PFSK-1 (cell line): ENCODE measurements around the gene SPHK2.

ENCODE experiments used
- FOXP2 ChIP-seq: optimal IDR thresholded peaks from 2 replicates; pipeline ENCODE3; 2011; ENCODE audit warnings: borderline replicate concordance, control low read depth, inconsistent platforms; ENCODE audit not compliant: insufficient read depth; ENCODE audit errors: extremely low read length, extremely low read depth
- POLR2AphosphoS5 ChIP-seq: IDR thresholded peaks from 2 replicates; pipeline ENCODE4 v1.6.1; 2012; ENCODE audit warnings: low read depth, mild to moderate bottlenecking, control low read depth, low read length, moderate library complexity
- SIN3A ChIP-seq: IDR thresholded peaks from 2 replicates; pipeline ENCODE4 v1.6.1; 2012; ENCODE audit warnings: mild to moderate bottlenecking, low read length, moderate library complexity, borderline replicate concordance; ENCODE audit not compliant: insufficient read depth
- TAF1 ChIP-seq: IDR thresholded peaks from 2 replicates; pipeline ENCODE4 v1.6.1; 2012; ENCODE audit warnings: low read length, control low read depth, borderline replicate concordance; ENCODE audit not compliant: insufficient read depth
- TF ChIP-seq, protein P1 (sequence below), 2 experiments: IDR thresholded peaks; 2 replicates each; pipeline versions ENCODE4 v1.6.1 to v1.8.0; 2011 to 2012; ENCODE audit warnings: low read depth in 2 of 2, low read length in 2 of 2, control low read depth in 1 of 2, inconsistent platforms in 1 of 2, mild to moderate bottlenecking in 1 of 2, moderate library complexity in 1 of 2; ENCODE audit not compliant: insufficient read depth in 1 of 2

Gene SPHK2

DNA sequence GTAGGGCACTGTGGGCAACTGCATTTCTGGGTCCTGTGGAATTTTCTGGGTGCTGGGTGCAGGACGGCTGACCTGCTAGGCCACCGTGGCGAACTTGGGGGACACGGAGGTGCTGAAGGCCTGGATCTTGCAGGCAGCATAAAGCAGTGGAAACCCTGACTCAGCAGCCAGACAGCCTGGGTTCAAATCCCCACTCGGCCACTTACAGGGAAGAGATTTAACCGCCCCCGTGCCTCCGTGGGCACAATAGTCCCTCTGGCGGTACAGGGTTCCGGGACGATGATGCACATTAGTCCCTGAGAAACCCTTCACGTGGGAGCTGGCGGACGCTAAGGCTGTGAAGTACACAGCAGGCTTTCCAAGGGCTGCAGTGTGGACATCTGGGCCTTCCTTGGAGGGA, 7.4 kb upstream of the SPHK2 start:
- TF ChIP-seq SIN3A, result no peak
- no peak for TF ChIP-seq POLR2AphosphoS5
- TF ChIP-seq TAF1, result no peak

DNA sequence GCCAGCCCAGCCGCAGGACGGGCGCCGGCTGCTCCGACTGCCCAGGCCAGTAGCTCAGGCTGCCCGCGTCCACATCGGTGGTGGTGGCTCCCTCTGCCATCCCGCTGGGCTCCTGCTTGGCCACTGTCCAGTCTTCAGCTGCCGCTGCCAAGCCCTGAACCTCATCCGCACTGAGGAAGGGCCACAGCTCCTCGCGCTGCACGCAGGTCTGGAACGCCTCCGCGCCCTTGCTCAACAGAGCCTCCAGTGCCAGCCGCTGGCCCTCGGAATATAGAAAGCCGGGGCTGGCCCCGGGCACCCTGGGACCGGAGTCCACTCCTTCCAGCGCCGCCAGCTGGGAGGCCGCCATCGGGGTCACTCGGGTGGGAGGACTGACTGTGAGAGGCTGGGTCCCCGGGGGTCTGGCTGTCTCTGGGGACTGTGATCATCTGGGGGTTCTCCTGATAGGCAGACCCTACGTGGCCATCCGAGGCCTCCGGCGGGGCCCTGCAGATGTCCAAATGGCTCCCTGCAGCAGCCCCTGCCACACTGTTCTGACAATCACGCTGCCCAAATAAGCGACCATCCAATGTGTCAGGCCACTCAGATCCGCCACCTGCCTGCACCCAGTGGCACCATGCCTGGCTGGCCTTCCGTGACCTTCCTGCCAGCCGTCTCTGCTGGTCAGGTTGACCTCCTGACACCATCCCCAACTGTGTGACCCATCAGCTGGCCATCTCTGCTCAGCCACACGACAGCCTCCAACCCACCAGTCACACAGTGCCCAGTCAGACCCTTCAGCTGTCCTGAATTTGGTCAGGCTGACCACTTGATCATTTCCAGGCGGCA, 6.1 kb upstream of the SPHK2 start:
- TF ChIP-seq TAF1 (no peak), POLR2AphosphoS5 (no peak; the same call in 1 of the 2 replicates)
- TF ChIP-seq, protein P1, sequence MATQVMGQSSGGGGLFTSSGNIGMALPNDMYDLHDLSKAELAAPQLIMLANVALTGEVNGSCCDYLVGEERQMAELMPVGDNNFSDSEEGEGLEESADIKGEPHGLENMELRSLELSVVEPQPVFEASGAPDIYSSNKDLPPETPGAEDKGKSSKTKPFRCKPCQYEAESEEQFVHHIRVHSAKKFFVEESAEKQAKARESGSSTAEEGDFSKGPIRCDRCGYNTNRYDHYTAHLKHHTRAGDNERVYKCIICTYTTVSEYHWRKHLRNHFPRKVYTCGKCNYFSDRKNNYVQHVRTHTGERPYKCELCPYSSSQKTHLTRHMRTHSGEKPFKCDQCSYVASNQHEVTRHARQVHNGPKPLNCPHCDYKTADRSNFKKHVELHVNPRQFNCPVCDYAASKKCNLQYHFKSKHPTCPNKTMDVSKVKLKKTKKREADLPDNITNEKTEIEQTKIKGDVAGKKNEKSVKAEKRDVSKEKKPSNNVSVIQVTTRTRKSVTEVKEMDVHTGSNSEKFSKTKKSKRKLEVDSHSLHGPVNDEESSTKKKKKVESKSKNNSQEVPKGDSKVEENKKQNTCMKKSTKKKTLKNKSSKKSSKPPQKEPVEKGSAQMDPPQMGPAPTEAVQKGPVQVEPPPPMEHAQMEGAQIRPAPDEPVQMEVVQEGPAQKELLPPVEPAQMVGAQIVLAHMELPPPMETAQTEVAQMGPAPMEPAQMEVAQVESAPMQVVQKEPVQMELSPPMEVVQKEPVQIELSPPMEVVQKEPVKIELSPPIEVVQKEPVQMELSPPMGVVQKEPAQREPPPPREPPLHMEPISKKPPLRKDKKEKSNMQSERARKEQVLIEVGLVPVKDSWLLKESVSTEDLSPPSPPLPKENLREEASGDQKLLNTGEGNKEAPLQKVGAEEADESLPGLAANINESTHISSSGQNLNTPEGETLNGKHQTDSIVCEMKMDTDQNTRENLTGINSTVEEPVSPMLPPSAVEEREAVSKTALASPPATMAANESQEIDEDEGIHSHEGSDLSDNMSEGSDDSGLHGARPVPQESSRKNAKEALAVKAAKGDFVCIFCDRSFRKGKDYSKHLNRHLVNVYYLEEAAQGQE (IDR thresholded peaks at IDR 0.05; ENCODE audit: insufficient read depth in 1 of 2, low read depth in 2 of 2, low read length in 2 of 2), result no peak

DNA sequence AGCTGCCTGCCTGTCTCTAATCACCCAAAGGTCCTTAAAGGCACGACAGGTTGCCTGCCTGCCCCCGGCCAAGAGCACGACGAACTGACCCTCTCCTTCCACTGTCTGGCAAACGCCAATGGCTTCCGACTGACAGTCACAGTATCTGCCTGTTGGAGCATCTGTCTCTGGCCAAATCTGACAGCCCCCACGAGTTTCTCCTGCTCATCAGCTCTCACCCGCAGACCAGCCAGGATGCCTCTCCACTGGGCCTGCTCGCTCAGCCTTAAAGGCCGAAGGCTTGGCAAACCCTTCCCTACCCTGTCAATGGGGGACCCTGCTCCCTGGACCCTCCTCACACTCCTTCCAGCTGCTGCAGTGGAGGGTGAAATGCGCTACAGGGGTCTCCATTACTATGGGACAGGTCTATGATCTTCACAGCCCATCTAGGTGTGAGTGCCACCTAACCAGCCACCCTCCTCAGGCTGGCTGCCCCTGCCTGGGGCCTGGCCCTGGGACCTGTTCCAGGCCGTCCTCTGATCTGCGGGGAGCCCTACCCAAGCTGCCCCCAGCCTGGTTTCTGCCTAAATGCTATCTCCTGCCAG, 5.4 kb upstream of the SPHK2 start:
- no peak; the same call in 1 of the 2 replicates for TF ChIP-seq SIN3A
- peak; percentile 31; the same call in 1 of the 2 replicates for TF ChIP-seq POLR2AphosphoS5
- TF ChIP-seq, protein P1 (IDR thresholded peaks at IDR 0.05; ENCODE audit: insufficient read depth in 1 of 2, low read depth in 2 of 2, low read length in 2 of 2), result no peak

DNA sequence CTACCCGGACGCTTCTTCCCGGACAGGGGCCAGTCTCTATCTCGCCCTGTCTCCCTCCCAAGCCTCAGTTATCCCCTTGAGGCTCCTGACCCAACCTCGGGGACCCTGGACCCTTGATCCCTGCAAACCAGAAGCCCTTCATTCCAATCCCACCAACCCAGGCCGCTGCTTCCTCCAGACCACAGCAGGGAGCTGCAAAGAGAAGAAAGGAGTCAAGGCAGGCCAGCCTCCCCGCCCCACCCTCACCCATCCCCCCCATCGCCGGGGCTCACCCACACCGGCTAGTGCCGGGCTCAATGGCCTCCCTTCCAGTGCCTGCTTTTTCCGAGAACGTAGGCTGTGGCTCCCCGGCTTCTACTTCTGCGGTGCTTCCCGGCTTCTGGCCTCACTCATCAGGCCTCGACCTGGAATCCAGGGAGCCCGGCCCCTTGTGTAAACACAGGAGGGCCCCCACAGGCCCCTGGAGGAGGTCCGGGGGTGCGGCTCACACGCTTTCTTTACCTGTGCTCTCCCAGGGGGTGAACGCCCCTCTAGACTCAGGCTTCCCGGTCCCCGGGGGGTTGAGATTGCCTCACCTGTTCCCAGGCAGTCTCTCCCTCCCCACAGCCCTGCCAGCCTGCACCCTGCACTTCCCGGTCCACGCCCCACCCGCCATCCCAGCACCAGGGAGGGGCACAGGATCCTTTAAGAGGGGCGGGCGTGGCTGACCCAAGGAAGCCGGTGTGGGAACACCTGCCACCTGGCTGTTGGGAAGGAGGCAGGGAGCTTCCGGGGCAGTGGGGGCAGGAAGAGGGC, 4.7 kb upstream of the SPHK2 start, which contains the start of gene FAM83E:
Gene FAM83E, minus strand, starts transcription at position 641 of the 795 bp plus-strand sequence. CDS start 1,704 bp downstream, outside the sequence.
- TF ChIP-seq POLR2AphosphoS5, result peak; percentile 31; the same call in 1 of the 2 replicates
- TF ChIP-seq TAF1, result no peak
- peak; percentile 11 for TF ChIP-seq FOXP2

DNA sequence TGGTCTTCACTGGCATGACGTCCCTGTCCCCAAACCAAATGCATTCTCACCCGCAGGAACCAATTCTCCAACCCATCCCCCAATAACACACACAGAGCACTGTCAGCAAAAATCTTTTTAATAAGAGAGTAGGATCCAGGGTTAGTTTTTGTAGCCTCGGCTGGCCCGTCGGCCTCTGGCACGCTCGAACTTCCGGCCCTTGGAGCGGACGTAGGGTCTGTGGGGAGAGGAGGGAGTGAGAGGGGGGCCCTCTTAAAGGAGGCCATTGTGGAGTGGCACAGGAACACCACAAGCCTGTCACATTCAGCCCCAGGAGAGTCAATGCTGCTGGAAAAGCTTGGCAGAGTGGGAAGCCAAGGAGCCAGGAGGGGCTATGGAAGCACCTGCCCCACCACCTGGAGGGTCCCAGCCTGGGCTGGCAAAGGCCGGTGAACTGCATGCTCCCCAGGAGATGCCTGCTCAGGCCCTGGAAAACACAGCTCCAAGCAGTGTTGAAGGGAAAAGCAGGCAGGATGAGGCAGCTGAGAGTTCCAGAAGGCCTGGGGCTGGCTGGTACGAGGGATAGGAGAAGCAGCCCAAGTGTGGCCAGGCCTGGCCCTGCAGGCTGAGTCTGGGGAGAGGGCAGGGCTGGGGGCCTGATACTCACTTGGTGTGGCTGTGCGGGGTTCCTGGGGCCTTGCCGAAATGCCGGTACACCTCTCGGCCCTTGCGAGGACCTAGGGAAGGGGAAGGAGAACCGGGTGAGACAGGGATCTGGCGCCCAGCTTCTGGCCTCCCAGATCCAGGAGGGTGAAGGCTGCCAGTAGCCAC, 3.9 kb upstream of the SPHK2 start:
- TF ChIP-seq SIN3A (no peak), TAF1 (no peak), POLR2AphosphoS5 (no peak), FOXP2 (no peak)
- TF ChIP-seq, protein P1 (IDR thresholded peaks at IDR 0.05; ENCODE audit: insufficient read depth in 1 of 2, low read depth in 2 of 2, low read length in 2 of 2), result no peak
